Measurements from ENCODE around the gene CCNA2. TPM values are rescaled to one million over a fixed set of nuclear protein-coding genes. Genes with fewer than 3 reads are reported as not detected.

CCNA2 gene
- total RNA-seq, 4 donors from 2014 or later = 0.44 to 5.5 (median 3.0) TPM

DNA sequence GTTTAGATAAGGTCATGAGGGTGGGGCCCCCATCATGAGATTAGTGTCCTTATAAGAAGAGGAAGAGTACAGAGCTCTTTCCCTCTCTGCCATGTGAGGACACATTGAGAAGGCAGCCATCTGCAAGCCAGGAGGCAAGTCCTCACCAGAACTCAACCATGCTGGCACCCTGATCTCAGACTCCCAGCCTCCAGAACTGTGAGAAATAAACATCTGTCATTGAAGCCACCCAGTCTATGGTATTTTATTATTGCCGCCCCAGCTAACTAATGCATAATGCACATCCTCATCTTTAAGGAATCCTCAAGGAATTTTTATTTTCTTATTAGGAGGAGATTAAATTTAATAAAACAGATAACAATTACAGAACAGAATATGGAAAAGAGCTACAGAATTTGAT is 39.3 kb downstream of the CCNA2 start:
- DNase-seq (ENCODE audit: low spot score) (no peak), ATAC-seq (ENCODE audit: low FRiP score) (no peak)
- TF ChIP-seq, protein P1, sequence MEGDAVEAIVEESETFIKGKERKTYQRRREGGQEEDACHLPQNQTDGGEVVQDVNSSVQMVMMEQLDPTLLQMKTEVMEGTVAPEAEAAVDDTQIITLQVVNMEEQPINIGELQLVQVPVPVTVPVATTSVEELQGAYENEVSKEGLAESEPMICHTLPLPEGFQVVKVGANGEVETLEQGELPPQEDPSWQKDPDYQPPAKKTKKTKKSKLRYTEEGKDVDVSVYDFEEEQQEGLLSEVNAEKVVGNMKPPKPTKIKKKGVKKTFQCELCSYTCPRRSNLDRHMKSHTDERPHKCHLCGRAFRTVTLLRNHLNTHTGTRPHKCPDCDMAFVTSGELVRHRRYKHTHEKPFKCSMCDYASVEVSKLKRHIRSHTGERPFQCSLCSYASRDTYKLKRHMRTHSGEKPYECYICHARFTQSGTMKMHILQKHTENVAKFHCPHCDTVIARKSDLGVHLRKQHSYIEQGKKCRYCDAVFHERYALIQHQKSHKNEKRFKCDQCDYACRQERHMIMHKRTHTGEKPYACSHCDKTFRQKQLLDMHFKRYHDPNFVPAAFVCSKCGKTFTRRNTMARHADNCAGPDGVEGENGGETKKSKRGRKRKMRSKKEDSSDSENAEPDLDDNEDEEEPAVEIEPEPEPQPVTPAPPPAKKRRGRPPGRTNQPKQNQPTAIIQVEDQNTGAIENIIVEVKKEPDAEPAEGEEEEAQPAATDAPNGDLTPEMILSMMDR (IDR thresholded peaks at IDR 0.05) = no peak

DNA sequence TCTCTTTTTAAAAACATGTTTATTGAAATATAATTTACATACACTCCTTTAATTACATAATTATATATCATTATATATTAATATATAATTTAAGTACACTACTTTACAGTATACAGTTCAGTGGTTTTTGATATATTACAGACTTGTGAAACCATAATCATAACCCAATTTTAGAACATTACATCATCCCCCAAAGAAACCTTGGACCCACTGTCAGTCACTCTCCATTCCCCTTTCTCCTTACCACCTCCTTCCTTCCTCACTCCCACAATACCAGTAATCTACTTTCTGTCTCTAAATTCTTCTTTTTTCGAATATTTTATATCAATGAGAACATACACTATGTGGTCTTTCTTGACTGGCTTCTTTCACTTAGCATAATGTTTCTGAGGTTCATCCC is 40.5 kb downstream of the CCNA2 start:
- TF ChIP-seq, protein P1 (IDR thresholded peaks at IDR 0.05) = no peak
- no peak for DNase-seq (ENCODE audit: low spot score)
- ATAC-seq (ENCODE audit: low FRiP score) = no peak

DNA sequence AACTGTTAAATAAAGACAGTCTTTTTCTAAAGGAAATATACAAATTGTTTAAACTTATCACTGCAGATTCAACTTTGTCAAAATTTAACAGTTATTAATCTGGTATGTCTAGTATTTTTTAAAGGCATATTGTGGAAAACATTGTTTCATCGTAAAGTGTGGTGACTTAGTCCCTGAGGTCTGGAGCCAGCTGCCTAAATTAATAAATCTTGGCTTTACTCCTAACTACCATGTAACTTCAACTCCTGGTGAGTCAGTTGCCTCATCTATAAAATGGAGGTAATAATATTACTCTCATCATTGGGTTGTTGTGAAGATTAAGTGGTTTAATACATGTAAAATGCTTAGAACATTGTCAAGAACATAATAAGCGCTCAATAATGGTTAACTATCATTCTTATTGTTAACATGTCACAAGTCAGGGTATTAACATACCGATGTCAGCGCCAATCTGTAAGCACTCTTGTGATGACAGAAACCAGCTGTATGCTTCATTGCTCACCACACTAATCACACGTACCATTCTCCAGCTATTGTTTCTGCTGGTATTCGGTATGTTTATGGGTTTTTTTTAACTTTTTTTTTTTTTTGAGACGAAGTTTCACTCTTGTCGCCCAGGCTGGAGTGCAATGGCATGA is 44.6 kb downstream of the CCNA2 start:
- TF ChIP-seq, protein P1 (IDR thresholded peaks at IDR 0.05) = no peak
- DNase-seq (ENCODE audit: low spot score) (no peak), ATAC-seq (ENCODE audit: low FRiP score) (no peak)

DNA sequence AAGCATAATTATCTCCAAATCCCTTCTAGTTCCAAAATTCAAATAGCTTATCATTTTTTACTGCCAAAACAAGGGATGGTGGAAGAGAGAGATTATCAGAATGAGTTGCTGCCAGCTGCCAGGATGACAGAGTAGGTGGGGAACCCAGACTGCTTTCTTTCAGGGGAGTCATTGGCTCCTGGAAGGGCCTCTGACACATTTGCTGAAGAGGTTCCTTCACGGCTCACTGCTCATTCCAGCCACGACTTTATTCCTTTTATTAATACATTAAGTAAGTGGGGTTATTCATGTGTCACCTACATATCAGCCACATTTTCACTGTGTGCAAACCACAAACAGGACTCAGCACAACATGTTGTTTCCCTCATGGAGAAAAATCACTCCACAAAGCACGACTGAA is 46.1 kb downstream of the CCNA2 start:
- TF ChIP-seq, protein P1 (IDR thresholded peaks at IDR 0.05) = no peak
- ATAC-seq (ENCODE audit: low FRiP score) = no peak
- no peak for DNase-seq (ENCODE audit: low spot score)

DNA sequence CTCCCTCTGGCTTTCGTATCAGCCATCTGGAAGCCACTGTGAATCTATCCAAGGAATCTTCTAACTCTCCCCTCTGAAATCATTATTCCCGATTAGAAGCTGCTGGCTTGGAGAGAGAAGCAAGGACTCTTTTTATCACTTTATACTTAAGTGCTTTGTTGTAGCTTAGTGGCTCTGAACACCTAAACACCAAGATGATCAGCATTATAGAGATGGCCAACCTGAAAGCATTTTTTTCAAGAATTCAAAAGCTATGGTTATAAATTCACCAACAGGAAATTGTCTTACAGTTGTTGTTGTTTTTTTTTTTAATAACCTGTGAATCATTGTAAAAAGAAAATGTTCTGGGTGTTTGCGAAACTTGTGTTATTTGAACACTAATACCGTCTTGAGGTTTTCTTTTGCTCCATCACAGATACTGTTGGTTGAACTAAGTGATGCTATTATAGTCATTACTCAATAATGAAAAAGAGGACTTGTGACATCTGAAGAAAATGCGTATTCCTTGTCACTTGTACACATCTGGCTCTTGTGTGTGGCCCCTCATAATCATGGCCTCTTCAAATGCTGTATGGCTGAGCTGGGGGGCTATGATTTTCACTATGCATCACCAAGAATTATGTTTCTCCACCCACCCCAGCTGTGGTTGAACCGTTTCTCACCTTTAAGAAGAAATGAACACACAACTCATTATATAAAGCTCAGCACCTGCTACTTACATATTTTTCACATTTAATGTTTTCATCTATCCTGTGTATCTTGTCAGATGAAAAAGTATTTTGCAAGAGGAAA is 46.9 kb downstream of the CCNA2 start:
- no peak for ATAC-seq (ENCODE audit: low FRiP score)
- TF ChIP-seq, protein P1 (IDR thresholded peaks at IDR 0.05) = no peak

DNA sequence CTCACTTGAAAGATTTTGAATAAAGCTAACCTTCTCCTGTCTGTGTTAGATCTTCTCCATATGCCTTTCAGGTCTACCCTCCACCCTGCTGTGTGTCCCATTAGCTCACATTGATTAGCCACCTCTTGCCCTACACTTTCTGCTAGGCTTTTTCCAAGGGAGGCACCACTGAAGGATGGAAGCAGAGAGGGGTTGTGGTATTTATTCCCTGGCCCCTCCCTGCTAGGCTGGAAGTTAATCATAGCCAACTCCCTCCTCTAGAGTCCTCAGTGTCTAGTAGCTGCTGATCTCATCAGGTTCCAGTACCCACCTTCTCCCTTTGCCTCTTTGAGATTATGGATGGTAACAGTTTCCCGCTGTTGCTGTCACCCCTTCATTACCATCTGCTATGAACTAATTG is 49.8 kb downstream of the CCNA2 start:
- TF ChIP-seq, protein P1 (IDR thresholded peaks at IDR 0.05) = no peak
- DNase-seq (ENCODE audit: low spot score) = no peak
- no peak for ATAC-seq (ENCODE audit: low FRiP score)

More for the DNA sequence above, 46.9 kb downstream of the CCNA2 start:
- DNase-seq (ENCODE audit: low spot score) = no peak

DNA sequence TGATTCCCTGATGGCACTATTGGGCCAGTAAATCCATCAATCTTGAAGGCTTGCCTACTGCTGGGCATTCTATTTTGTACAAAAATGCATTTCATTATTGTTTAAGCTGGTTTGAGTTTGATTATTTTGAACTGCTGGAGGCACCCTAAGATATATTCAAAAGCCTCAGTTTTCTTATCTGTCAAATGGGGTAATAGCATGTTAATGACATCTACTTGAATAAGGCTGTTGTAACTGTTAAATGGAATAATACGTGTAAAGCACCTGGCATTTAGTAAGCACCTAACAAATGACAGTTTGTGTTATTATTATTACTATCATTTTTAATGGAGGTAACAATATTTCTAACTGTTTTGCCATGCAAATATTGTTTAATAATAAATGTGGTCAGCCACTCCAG is 51.8 kb downstream of the CCNA2 start:
- DNase-seq (ENCODE audit: low spot score) (no peak), ATAC-seq (ENCODE audit: low FRiP score) (no peak)
- TF ChIP-seq, protein P1 (IDR thresholded peaks at IDR 0.05) = no peak

Data from omental fat pad (tissue), 4 donors.